Thoracic aorta (tissue), 2 donors: Measurements from ENCODE around the gene ABHD14A. TPM values are rescaled to one million over a fixed set of nuclear protein-coding genes. Genes with fewer than 3 reads are reported as not detected.
A peak's percentile ranks its signal among the peaks of the same experiment; 100 is the strongest.
"Not testable (repeated sequence)": the region's sequence is repeated elsewhere in the genome, so short reads cannot be mapped to it uniquely, and the experiment has no call there.

Source experiments
- ATAC-seq: fragments of 150-250 bp; one replicate; pipeline ENCODE4 v1.8.0; 2017; ENCODE audit warnings: low read depth; ENCODE audit not compliant: insufficient number of reproducible peaks, low FRiP score
- DNase-seq: peaks from one replicate; pipeline ENCODE4 v3.0.0-alpha.2; 2020; ENCODE audit warnings: low spot score
- H3K27ac ChIP-seq, 2 donors: fragments of 200-600 bp; sonication (generic); 1 replicate in 1 of 2; 2 replicates in 1 of 2; pipeline ENCODE4 v1.5.1; 2016; ENCODE audit warnings: mild to moderate bottlenecking in 2 of 2, moderate library complexity in 2 of 2
- H3K27me3 ChIP-seq: fragments of 200-600 bp; sonication (generic); replicated peaks from 2 replicates; pipeline ENCODE4 v1.6.0; 2016; ENCODE audit warnings: mild to moderate bottlenecking; ENCODE audit not compliant: insufficient read depth
- H3K36me3 ChIP-seq: fragments of 200-600 bp; sonication (generic); one replicate; pipeline ENCODE4 v1.5.1; 2016
- H3K4me1 ChIP-seq, 2 donors: fragments of 200-600 bp; sonication (generic); 1 replicate in 1 of 2; 2 replicates in 1 of 2; pipeline versions ENCODE4 v1.5.1 to v1.6.0; 2016; ENCODE audit warnings: low read depth in 2 of 2, mild to moderate bottlenecking in 1 of 2; ENCODE audit not compliant: control insufficient read depth in 1 of 2
- H3K4me3 ChIP-seq: fragments of 200-600 bp; sonication (generic); 2 replicates; pipeline ENCODE4 v1.5.1; 2016; ENCODE audit warnings: mild to moderate bottlenecking
- H3K9me3 ChIP-seq: fragments of 200-600 bp; sonication (generic); 2 replicates; pipeline ENCODE4 v1.5.1; 2016
- CTCF ChIP-seq: fragments of 200-600 bp; sonication (generic); IDR thresholded peaks from one replicate; pipeline ENCODE4 v1.5.1; 2019; ENCODE audit warnings: antibody characterized with exemption
- total RNA-seq, 2 donors: library from RNA; depleted of rRNA; stranded (reverse); fragments of >200 nt; gene quantifications; one replicate each; pipeline versions ENCODE4 v1.1.0 to v1.2.3, GENCODE V29; 2016

ABHD14A gene
- 10 to 100 TPM in 1 of 2 donors, 1 to 10 TPM in 1; 9.7 to 24.0 TPM for total RNA-seq

- ATAC-seq (peak; percentile 18), DNase-seq (no peak)
- Histone ChIP-seq H3K4me3 (peak within 1 kb of the TSS; percentile 92), H3K27me3 (no peaks in the 10 kb centered on the region), H3K36me3 (no peaks in the 10 kb centered on the region), H3K4me1 (peaks cover 5 to 25% of the 10 kb centered on the region in 2 donors), H3K9me3 (no peaks in the 10 kb centered on the region), H3K27ac (peak within 1 kb of the TSS; percentile 96)
- no peak for TF ChIP-seq CTCF
These were observed at the start of gene ABHD14A for GRCh38 chr3:51974963-51975851. ABHD14A (plus strand) TSS chr3:51975064; CDS start chr3:51975136, 72 bp downstream.

GRCh38 chr3:51927061-51927977 is 47.5 kb upstream of the ABHD14A start:
- no peak overlapping the region for H3K27ac ChIP-seq
- no peak overlapping the region for H3K4me3 ChIP-seq
- no peaks in the 10 kb centered on the region for H3K36me3 ChIP-seq
- no peak for TF ChIP-seq CTCF
- no peak for ATAC-seq
- no peaks in the 10 kb centered on the region for H3K9me3 ChIP-seq
- H3K27me3 ChIP-seq: no peaks in the 10 kb centered on the region
- H3K4me1 ChIP-seq: no peaks in the 10 kb centered on the region
- DNase-seq: no peak

GRCh38 chr3:51928438-51928837 is 46.4 kb upstream of the ABHD14A start:
- Histone ChIP-seq H3K27ac (no peak overlapping the region), H3K36me3 (peaks cover 6% of the 10 kb centered on the region)
- no peak for TF ChIP-seq CTCF

GRCh38 chr3:51928981-51929380 is 45.9 kb upstream of the ABHD14A start:
- not testable (repeated sequence) for H3K27me3 ChIP-seq, ATAC-seq, H3K9me3 ChIP-seq, H3K4me1 ChIP-seq, DNase-seq, H3K4me3 ChIP-seq, H3K27ac ChIP-seq
- peaks cover 11% of the 10 kb centered on the region for H3K36me3 ChIP-seq

More at GRCh38 chr3:51928438-51928837, 46.4 kb upstream of the ABHD14A start:
- Histone ChIP-seq H3K4me1 (no peaks in the 10 kb centered on the region), H3K9me3 (no peaks in the 10 kb centered on the region), H3K27me3 (no peaks in the 10 kb centered on the region), H3K4me3 (no peak overlapping the region)
- no peak for ATAC-seq
- DNase-seq: no peak

- DNase-seq: no peak
- no peak for ATAC-seq
- Histone ChIP-seq H3K9me3 (no peaks in the 10 kb centered on the region), H3K4me1 (no peaks in the 10 kb centered on the region), H3K27ac (no peak overlapping the region), H3K4me3 (no peak overlapping the region), H3K27me3 (no peaks in the 10 kb centered on the region), H3K36me3 (peaks cover 16% of the 10 kb centered on the region)
- no peak for TF ChIP-seq CTCF
These were observed 45.4 kb upstream of the ABHD14A start for GRCh38 chr3:51929420-51930003.
